ENCODE measurements around the gene AUH.

The AUH gene

GRCh38 chr9:91403665-91404543, 42.2 kb upstream of the AUH start:
- H3K4me3 ChIP-seq (ENCODE audit: low read depth, low read length) = no peak overlapping the region
- no peak for TF ChIP-seq CTCF (IDR thresholded peaks at IDR 0.05; ENCODE audit: control insufficient read depth, extremely low read depth, insufficient read depth)
- DNase-seq (ENCODE audit: low read depth) = no peak

- no peak overlapping the region for H3K4me3 ChIP-seq (ENCODE audit: low read depth, low read length)
- no peak for DNase-seq (ENCODE audit: low read depth)
- no peak for TF ChIP-seq CTCF (IDR thresholded peaks at IDR 0.05; ENCODE audit: control insufficient read depth, extremely low read depth, insufficient read depth)
These were observed 37.2 kb upstream of the AUH start for GRCh38 chr9:91398926-91399325.

GRCh38 chr9:91395553-91396471, 34.1 kb upstream of the AUH start:
- no peak for DNase-seq (ENCODE audit: low read depth)

GRCh38 chr9:91395106-91395552, 33.4 kb upstream of the AUH start:
- no peak for TF ChIP-seq CTCF (IDR thresholded peaks at IDR 0.05; ENCODE audit: control insufficient read depth, extremely low read depth, insufficient read depth)
- no peak for DNase-seq (ENCODE audit: low read depth)
- H3K4me3 ChIP-seq (ENCODE audit: low read depth, low read length) = no peak overlapping the region

More at GRCh38 chr9:91395553-91396471, 34.1 kb upstream of the AUH start:
- H3K4me3 ChIP-seq (ENCODE audit: low read depth, low read length) = no peak overlapping the region
- no peak for TF ChIP-seq CTCF (IDR thresholded peaks at IDR 0.05; ENCODE audit: control insufficient read depth, extremely low read depth, insufficient read depth)

GRCh38 chr9:91393826-91394225, 32.1 kb upstream of the AUH start:
- TF ChIP-seq CTCF (IDR thresholded peaks at IDR 0.05; ENCODE audit: control insufficient read depth, extremely low read depth, insufficient read depth) = no peak
- no peak for DNase-seq (ENCODE audit: low read depth)
- H3K4me3 ChIP-seq (ENCODE audit: low read depth, low read length) = no peak overlapping the region

- H3K4me3 ChIP-seq (ENCODE audit: low read depth, low read length) = no peak overlapping the region
- TF ChIP-seq CTCF (IDR thresholded peaks at IDR 0.05; ENCODE audit: control insufficient read depth, extremely low read depth, insufficient read depth) = no peak
- DNase-seq (ENCODE audit: low read depth) = peak; percentile 7
These were observed 30.7 kb upstream of the AUH start for GRCh38 chr9:91392435-91392834.

Measured in LNCaP clone FGC (cell line).